Measurements from ENCODE around the gene PRAMEF11. TPM values are rescaled to one million over a fixed set of nuclear protein-coding genes. Genes with fewer than 3 reads are reported as not detected.
"Not testable (repeated sequence)": the region's sequence is repeated elsewhere in the genome, so short reads cannot be mapped to it uniquely, and the experiment has no call there.

PRAMEF11 gene
- not detected in 2 replicates for total RNA-seq

GRCh38 chr1:12831310-12831709 lies at the start of gene PRAMEF11:
TSS of gene PRAMEF11 (minus strand) at chr1:12831410. CDS start at chr1:12828789, 2,621 bp downstream.
- DNase-seq: not testable (repeated sequence)

GRCh38 chr1:12878453-12878852 lies 47.2 kb upstream of the PRAMEF11 start:
- DNase-seq: not testable (repeated sequence)

DNA sequence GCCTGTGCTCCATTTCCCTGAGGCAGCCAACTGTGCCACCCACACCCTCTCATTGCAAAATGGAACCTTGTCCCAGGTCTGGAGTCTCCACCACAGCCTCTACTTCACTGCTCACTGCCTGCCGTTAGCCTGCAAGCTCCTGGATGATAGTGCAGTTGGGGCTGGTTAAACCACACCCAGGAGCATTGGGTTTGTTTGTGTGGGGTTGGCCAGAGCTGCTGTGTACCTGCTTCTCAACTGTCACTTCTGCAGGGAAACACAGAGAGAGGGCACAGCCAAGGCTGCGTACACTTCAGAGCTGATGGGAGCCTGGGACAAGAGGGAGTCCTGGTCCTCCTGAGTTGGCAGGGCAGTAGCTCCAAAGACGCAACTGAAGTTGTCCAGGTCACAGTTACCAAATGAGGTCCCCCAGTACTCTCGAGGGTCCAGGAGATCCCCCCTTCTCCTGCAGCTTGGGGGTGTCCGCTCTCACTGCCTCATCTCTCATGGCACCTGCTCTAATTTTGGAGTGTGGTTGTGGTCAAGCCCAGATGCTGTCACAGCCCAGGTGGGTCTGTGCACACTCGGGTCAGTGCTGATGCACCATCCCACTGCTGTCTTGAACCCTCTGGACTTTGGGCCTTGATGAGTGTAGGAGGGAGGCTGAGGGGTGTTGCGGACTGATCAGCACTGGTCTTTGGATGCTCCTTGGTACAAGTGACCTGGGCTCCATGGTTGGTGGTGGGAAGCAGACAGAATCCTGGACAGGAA lies 32.1 kb upstream of the PRAMEF11 start:
- DNase-seq: not testable (repeated sequence)

GRCh38 chr1:12856786-12857185 lies 25.6 kb upstream of the PRAMEF11 start, which contains the start of gene PRAMEF2:
TSS of gene PRAMEF2 (plus strand) at chr1:12857086. CDS start at chr1:12859010, 1,924 bp downstream.
- DNase-seq: not testable (repeated sequence)

DNA sequence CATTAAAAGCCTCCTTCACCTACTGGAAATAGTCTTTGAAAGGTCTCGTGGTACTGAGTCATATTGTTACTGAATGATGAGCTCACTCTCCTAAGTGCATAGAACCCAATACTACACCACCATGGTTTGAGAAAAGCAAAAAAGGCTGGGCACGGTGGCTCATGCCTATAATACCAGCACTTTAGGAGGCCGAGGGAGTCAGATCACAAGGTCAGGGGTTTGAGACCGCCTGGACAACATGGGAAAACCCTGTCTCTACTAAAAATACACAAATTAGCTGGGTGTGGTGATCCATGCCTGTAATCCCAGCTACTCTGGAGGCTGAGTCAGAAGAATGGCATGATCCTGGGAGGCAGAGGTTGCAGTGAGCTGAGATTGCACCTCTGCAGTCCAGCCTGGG lies 20.6 kb upstream of the PRAMEF11 start:
- DNase-seq: no peak

DNA sequence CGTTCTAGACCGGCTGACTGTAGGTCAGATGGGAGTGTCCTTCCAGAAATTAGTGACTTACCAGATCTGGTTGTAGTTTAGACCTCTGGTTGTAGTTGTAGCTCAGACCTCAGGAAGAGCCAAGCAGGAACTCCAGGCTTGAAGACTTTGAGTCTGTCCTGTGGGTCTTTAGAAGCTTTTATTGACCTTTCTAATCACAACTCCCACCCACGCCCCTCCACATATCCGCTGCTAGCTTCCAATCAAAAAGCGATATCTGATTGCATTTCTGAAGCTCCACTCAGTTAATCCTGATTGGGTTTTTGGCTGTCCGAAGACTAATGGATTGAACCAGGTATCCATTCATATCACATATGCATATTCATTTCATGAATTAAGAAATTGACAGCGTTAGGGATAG lies 17.4 kb upstream of the PRAMEF11 start, which contains the start of gene HNRNPCL1:
Gene HNRNPCL1 (minus strand): TSS at position 101 of the 400 bp plus-strand sequence. CDS start 431 bp downstream, outside the sequence.
- not testable (repeated sequence) for DNase-seq

- not testable (repeated sequence) for DNase-seq
Measured at GRCh38 chr1:12833251-12833650, 2.0 kb upstream of the PRAMEF11 start.

DNA sequence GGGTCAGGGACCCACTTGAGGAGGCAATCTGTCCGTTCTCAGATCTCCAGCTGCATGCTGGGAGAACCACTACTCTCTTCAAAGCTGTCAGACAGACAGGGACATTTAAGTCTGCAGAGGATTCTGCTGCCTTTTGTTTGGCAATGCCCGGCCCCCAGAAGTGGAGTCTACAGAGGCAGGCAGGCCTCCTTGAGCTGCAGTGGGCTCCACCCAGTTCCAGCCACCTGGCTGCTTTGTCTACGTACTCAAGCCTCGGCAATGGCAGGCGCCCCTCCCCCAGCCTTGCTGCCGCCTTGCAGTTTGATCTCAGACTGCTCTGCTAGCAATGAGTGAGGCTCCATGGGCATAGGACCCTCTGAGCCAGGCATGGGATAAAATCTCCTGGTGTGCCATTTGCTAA lies 12.1 kb downstream of the PRAMEF11 start:
- DNase-seq: not testable (repeated sequence)

- no peak for DNase-seq
Measured at GRCh38 chr1:12811409-12811784, 19.8 kb downstream of the PRAMEF11 start.

DNA sequence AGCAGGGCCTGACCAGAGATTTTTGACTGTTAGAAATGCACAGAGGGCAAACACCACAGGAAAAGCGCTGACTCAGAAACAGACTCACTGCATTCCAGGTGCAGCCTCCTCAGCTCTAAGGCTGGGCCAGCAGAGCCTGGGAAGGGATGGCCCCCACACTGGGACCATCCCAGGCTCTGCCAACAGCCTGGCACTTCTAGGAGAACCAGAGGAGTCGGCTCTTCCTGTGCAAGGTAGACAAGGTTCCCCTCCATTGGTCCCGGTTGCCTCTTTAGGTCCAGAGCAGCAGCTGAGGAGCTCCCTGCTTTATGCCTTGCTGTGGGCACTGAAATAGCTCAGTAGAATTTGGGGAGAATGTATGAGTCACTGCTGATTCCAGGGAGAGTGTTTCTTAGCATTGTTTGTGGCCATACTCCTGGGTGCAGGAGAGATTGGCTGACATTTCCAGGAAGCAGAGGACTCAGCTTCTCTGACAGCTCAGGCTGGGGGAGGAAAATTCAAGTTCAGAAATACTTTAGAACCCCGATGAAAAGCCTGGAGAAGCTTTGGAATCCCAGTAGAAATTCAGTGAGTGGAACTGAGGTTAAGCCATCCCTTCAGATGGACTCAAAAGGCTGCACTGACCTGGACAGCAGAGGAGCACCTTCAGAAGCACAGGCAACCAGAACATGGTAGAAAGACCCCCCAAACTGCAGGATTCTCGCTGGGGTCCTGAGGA lies 20.4 kb downstream of the PRAMEF11 start:
- no peak for DNase-seq

- no peak for DNase-seq
Measured at GRCh38 chr1:12809933-12810332, 21.3 kb downstream of the PRAMEF11 start.

DNA sequence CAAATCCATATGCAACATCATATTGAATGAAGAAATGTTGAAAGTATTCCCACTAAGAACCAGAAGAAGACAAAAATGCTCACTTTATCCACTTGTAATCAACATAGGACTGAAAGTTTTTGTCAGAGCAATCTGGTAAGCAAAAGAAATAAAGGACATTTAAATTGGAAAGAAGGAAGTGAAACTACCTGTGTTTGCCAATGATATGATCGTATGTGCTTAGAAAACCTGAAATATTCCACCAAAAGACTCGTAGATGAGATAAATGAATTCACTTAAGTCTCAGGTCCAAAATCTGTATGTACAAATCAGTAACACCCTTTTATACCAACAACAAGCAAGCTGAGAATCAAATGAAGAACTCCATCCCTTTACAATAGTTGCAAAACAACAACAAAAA lies 31.5 kb downstream of the PRAMEF11 start:
- no peak for DNase-seq

GRCh38 chr1:12798911-12799310 lies 32.3 kb downstream of the PRAMEF11 start:
- no peak for DNase-seq

GRCh38 chr1:12791097-12791496 lies 40.1 kb downstream of the PRAMEF11 start, which contains the start of gene PRAMEF1:
TSS of gene PRAMEF1 (plus strand) at chr1:12791397. CDS start at chr1:12793228, 1,831 bp downstream.
- not testable (repeated sequence) for DNase-seq

DNA sequence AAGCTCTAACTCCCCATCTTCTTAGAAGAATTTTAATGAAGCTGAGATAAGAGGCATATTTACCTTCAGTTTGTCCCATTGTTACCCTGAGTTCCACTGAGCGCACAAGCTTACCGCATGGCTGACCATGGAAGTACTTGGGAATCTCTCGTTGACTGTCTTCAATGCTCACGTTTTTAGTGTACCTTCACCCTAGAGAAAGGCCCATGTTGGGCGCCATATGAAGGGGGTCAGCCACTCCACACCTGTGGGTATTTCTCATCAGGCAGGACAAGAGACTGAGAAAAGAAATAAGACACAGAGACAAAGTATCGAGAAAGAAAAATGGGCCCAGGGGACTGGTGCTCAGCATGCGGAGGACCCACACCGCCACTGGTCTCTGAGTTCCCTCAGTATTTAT lies 46.5 kb downstream of the PRAMEF11 start:
- not testable (repeated sequence) for DNase-seq

DNA sequence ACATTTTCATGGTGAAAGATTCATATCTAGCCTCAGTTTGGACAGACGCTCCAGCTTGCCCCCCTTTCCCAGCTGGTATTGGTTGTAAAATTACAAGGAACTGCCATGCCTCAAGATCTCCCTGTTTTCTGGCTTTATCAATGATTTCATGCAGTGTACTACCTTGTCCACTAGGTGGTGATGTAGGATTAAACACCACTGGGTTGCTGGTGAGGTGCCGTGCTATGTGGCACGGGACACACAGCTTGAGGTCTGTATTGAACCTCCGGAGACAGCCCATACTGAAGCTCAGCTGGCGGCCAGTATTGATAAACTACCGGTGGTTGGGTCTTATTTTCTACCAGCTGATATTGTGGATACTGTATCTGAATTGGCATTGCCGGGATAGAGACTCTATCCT lies 47.4 kb downstream of the PRAMEF11 start:
- DNase-seq: not testable (repeated sequence)

- DNase-seq: not testable (repeated sequence)
Measured at GRCh38 chr1:12781488-12781887, 49.7 kb downstream of the PRAMEF11 start.

DNA sequence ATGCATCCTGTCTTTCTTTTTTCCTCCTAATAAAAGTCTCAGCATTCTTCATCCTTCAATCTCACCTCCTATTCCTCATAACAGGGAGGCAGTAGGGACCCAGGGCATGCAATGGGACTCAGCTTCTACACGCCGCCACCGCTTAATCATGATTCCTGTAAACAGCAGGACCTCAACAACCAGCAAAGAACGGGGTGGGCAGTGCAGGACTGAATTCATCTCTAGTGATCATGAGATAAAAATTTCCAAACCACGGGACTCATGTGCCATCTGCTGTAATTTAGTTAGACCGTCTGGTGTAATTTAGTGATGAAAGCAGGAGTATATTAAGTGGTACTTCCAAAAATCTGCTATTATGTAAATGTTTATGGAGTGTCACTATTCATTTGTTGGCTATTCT lies 52.3 kb downstream of the PRAMEF11 start:
- DNase-seq: no peak

DNA sequence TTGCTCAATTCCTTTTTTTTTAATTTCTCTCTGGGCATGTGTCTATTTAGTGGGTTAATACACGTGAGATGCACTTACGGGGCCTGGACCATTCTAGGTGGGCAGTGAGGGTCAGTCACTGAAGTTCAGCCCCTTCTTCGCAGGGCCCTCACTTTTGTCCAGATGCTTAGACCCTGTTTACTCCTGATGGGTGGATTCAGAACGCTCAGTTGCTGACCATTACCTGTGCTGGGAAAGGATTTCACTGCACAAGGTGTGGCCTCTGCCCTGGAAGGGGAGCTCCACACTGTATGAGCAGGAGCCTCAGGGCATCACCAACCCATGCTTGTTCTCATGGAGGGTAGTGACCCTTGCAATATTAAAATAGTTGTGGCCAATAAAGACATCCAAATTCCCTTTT lies 53.1 kb downstream of the PRAMEF11 start:
- no peak for DNase-seq

DNA sequence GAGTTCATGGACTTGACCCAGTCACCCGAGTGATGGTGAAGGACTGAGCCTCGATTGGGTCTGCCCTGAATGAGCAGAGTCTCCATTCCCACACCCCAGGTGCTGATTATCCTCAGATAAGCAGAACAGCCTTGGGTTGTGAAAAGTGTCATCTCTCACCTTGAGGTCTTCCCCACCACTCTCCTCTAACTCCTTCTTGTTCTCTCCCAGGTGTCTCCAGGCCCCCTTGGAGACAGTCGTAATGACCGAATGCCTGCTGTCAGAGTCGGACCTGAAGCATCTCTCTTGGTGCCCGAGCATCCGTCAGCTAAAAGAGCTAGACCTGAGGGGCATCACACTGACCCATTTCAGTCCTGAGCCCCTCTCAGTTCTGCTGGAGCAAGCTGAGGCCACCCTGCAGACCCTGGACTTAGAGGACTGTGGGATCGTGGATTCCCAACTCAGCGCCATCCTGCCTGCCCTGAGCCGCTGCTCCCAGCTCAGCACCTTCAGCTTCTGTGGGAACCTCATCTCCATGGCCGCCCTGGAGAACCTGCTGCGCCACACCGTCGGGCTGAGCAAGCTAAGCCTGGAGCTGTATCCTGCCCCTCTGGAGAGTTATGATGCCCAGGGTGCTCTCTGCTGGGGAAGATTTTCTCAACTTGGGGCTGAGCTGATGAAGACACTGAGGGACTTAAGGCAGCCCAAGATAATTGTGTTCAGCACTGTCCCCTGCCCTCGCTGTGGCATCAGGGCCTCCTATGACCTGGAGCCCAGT lies 54.2 kb downstream of the PRAMEF11 start:
- DNase-seq: no peak

DNA sequence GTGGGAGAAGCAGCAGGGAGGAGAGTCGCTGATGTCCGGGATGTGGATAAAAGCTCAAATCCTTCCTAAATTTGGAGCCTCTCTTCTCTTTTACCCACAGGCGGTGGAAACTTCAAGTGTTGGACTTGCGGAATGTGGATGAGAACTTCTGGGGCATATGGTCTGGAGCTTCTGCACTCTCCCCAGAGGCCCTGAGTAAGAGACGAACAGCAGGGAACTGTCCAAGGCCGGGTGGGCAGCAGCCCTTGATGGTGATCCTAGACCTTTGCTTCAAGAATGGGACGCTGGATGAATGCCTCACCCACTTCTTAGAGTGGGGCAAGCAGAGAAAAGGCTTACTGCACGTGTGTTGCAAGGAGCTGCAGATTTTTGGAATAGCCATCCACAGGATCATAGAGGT lies 55.8 kb downstream of the PRAMEF11 start:
- no peak for DNase-seq

- DNase-seq: no peak
Measured at GRCh38 chr1:12774801-12775345, 56.3 kb downstream of the PRAMEF11 start.

Data from dermis blood vessel endothelial cell (primary cell).